ENCODE data around the gene LRRC70.
"Not testable (repeated sequence)": the region's sequence is repeated elsewhere in the genome, so short reads cannot be mapped to it uniquely, and the experiment has no call there.

The LRRC70 gene

GRCh38 chr5:62578540-62578939 is at the start of gene LRRC70:
Gene LRRC70 (plus strand): TSS chr5:62578819. CDS start chr5:62579439, 620 bp downstream.
- DNase-seq (ENCODE audit: low spot score): peak; percentile 90

- DNase-seq (ENCODE audit: low spot score): no peak
Observed at GRCh38 chr5:62533597-62533996, 45.0 kb upstream of the LRRC70 start.

GRCh38 chr5:62534461-62535236 is 44.0 kb upstream of the LRRC70 start:
- no peak for DNase-seq (ENCODE audit: low spot score)

- DNase-seq (ENCODE audit: low spot score): no peak
Observed at GRCh38 chr5:62536232-62536631, 42.4 kb upstream of the LRRC70 start.

GRCh38 chr5:62536783-62537182 is 41.8 kb upstream of the LRRC70 start:
- DNase-seq (ENCODE audit: low spot score): no peak

GRCh38 chr5:62538017-62538942 is 40.3 kb upstream of the LRRC70 start:
- DNase-seq (ENCODE audit: low spot score): no peak

- no peak for DNase-seq (ENCODE audit: low spot score)
Observed at GRCh38 chr5:62542720-62543119, 35.9 kb upstream of the LRRC70 start.

GRCh38 chr5:62547945-62548630 is 30.5 kb upstream of the LRRC70 start:
- DNase-seq (ENCODE audit: low spot score): no peak

- DNase-seq (ENCODE audit: low spot score): no peak
Observed at GRCh38 chr5:62550103-62550502, 28.5 kb upstream of the LRRC70 start.

GRCh38 chr5:62555930-62556329 is 22.7 kb upstream of the LRRC70 start:
- no peak for DNase-seq (ENCODE audit: low spot score)

- no peak for DNase-seq (ENCODE audit: low spot score)
Observed at GRCh38 chr5:62558941-62559340, 19.7 kb upstream of the LRRC70 start.

GRCh38 chr5:62560786-62561185 is 17.8 kb upstream of the LRRC70 start:
- DNase-seq (ENCODE audit: low spot score): no peak

- no peak for DNase-seq (ENCODE audit: low spot score)
Observed at GRCh38 chr5:62561896-62562295, 16.7 kb upstream of the LRRC70 start.

- DNase-seq (ENCODE audit: low spot score): no peak
Observed at GRCh38 chr5:62562867-62563266, 15.8 kb upstream of the LRRC70 start.

- no peak for DNase-seq (ENCODE audit: low spot score)
Observed at GRCh38 chr5:62564101-62564500, 14.5 kb upstream of the LRRC70 start.

GRCh38 chr5:62565740-62566139 is 12.9 kb upstream of the LRRC70 start:
- not testable (repeated sequence) for DNase-seq (ENCODE audit: low spot score)

- DNase-seq (ENCODE audit: low spot score): no peak
Observed at GRCh38 chr5:62568143-62568542, 10.5 kb upstream of the LRRC70 start.

- no peak for DNase-seq (ENCODE audit: low spot score)
Observed at GRCh38 chr5:62568800-62569432, 9.7 kb upstream of the LRRC70 start.

GRCh38 chr5:62569470-62569869 is 9.1 kb upstream of the LRRC70 start:
- no peak for DNase-seq (ENCODE audit: low spot score)

- no peak for DNase-seq (ENCODE audit: low spot score)
Observed at GRCh38 chr5:62572918-62573514, 5.6 kb upstream of the LRRC70 start.

- DNase-seq (ENCODE audit: low spot score): no peak
Observed at GRCh38 chr5:62574599-62574998, 4.0 kb upstream of the LRRC70 start.

GRCh38 chr5:62575066-62575465 is 3.6 kb upstream of the LRRC70 start:
- no peak for DNase-seq (ENCODE audit: low spot score)

All from kidney capillary endothelial cell (primary cell).